ENCODE measurements around the gene GPR27. TPM values are rescaled to one million over a fixed set of nuclear protein-coding genes. Genes with fewer than 3 reads are reported as not detected.

The GPR27 gene
- total RNA-seq, 4 donors from 2014 or later, result not detected

DNA sequence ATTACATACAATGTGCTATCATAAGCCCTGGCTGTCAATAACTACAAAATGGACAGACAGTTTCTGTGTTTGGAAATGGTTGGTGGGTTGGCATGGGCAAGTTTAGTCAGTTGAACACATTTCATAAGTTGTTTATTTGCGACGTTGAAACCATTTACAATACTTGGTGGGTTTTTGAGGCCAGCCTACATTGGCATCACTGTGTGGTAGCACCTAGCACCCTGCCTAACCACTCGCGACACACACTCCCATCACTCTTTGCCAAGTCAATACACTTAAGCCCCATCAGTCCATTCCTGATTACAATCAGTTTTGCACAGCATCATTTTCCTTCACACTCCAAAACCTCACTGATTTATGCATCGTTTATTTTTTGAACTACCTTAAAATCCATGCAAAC is 17.5 kb downstream of the GPR27 start:
- DNase-seq, result no peak
- Histone ChIP-seq H3K9me3 (no peaks in the 10 kb centered on the region), H3K36me3 (no peaks in the 10 kb centered on the region), H3K27me3 (no peaks in the 10 kb centered on the region), H3K4me3 (no peak overlapping the region), H3K27ac (no peak overlapping the region), H3K4me1 (no peaks in the 10 kb centered on the region)
- TF ChIP-seq POLR2A (IDR thresholded peaks at IDR 0.05), result no peak

DNA sequence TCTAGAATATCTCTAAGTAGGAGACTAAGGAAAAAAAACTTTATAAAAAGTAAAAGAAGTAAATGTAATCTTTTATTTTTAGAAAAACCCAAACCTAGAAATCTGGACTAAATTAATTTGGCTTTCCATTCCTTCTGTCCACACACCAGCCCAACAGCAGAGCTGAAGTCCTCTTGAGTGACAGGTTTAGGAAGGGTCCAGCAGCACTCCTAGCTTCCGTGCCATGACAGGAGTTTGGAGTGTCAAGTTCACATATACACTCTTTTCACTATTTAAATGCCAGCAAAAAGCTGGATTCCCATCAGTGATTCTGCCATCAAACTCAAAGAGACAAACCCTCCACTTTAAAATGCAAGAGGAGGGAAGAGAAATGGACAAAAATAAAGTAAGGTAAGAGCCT is 18.2 kb downstream of the GPR27 start:
- no peak for TF ChIP-seq POLR2A (IDR thresholded peaks at IDR 0.05)
- TF ChIP-seq, protein P1, sequence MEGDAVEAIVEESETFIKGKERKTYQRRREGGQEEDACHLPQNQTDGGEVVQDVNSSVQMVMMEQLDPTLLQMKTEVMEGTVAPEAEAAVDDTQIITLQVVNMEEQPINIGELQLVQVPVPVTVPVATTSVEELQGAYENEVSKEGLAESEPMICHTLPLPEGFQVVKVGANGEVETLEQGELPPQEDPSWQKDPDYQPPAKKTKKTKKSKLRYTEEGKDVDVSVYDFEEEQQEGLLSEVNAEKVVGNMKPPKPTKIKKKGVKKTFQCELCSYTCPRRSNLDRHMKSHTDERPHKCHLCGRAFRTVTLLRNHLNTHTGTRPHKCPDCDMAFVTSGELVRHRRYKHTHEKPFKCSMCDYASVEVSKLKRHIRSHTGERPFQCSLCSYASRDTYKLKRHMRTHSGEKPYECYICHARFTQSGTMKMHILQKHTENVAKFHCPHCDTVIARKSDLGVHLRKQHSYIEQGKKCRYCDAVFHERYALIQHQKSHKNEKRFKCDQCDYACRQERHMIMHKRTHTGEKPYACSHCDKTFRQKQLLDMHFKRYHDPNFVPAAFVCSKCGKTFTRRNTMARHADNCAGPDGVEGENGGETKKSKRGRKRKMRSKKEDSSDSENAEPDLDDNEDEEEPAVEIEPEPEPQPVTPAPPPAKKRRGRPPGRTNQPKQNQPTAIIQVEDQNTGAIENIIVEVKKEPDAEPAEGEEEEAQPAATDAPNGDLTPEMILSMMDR (IDR thresholded peaks at IDR 0.05), result no peak
- no peaks in the 10 kb centered on the region for H3K36me3 ChIP-seq
- no peaks in the 10 kb centered on the region for H3K4me1 ChIP-seq
- no peaks in the 10 kb centered on the region for H3K9me3 ChIP-seq
- H3K27me3 ChIP-seq, result no peaks in the 10 kb centered on the region
- H3K4me3 ChIP-seq, result no peak overlapping the region
- no peak for DNase-seq
- H3K27ac ChIP-seq, result no peak overlapping the region

DNA sequence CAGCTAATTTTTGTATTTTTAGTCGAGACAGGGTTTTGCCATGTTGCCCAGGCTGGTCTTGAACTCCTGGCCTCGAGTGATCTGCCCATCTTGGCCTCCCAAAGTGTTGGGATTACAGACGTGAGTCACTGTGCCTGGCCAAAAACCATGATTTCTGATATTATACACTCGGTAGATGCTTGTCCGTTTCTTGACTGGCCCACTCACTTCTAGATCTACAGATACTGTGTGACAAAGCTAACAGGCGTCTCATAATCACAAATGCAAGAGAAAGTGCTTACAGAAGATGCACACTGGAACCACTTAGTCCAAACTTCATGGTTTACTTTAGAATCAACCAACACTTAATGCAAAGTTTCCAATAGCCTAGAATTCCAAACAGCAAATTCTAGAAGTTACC is 22.9 kb downstream of the GPR27 start:
- Histone ChIP-seq H3K36me3 (no peaks in the 10 kb centered on the region), H3K4me3 (no peak overlapping the region), H3K9me3 (no peaks in the 10 kb centered on the region), H3K27ac (no peak overlapping the region), H3K27me3 (no peaks in the 10 kb centered on the region), H3K4me1 (no peaks in the 10 kb centered on the region)
- DNase-seq, result no peak
- TF ChIP-seq, protein P1 (IDR thresholded peaks at IDR 0.05), result no peak
- no peak for TF ChIP-seq POLR2A (IDR thresholded peaks at IDR 0.05)

DNA sequence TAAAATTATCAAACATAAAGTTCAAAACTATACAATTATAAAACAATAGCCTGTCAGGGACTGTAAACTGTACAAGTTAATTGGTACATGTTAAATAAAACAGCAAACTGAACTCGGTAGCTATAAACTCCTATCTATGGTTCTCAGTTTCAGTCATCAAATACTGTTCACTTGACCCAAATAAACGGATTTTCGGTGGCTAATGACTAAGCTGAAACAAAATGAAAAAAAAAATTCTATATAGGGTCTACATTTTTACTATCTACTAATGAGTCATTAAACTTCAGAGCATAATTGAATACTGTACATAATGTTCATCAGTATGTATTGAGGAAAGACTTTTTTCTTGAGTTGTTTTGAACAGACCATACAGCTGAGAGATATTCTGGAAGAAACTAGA is 24.7 kb downstream of the GPR27 start:
- Histone ChIP-seq H3K27me3 (peaks cover 0 to 2% of the 10 kb centered on the region in 2 donors), H3K27ac (no peak overlapping the region), H3K4me1 (no peaks in the 10 kb centered on the region), H3K9me3 (no peaks in the 10 kb centered on the region), H3K4me3 (no peak overlapping the region), H3K36me3 (no peaks in the 10 kb centered on the region)
- no peak for TF ChIP-seq POLR2A (IDR thresholded peaks at IDR 0.05)
- TF ChIP-seq, protein P1 (IDR thresholded peaks at IDR 0.05), result no peak
- no peak for DNase-seq

DNA sequence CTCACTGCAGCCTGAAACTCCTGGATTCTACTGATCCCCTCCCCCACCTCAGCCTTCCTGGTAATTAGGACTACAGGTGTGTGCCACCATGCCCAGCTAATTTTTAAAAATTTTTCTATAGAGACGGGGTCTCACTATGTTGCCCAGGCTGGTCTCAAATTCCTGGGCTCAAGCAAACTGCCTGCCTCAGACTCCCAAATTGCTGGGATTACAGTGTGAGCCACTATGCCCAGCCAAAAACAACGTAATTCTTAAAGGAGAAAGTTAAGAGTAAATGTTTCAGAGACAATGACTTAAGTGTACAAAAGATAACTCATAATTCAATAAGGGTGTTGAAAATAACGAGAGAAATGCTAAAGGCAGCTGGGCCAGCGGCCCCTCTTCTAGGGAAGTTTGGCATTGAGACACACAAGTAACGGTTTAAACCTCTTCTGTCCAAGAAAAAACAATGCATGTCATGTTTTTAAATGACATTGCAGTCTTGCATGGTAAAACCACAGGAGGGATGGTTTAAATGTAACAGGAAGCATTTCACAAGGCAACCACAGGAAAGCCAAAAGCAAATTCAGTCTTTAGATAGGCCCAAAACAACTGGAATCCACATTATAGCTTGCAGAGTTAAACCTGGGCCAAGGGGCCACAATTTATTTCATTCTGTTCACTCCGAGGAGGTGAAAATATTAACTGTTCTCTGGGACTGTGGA is 26.2 kb downstream of the GPR27 start:
- peaks cover 0 to 11% of the 10 kb centered on the region in 2 donors for H3K27me3 ChIP-seq
- H3K4me1 ChIP-seq, result peaks cover 0 to 7% (median 0%) of the 10 kb centered on the region in 4 donors
- no peaks in the 10 kb centered on the region for H3K36me3 ChIP-seq
- H3K27ac ChIP-seq, result peak overlapping the region in 1 of 4 donors; percentile 15
- no peaks in the 10 kb centered on the region for H3K9me3 ChIP-seq
- TF ChIP-seq, protein P1 (IDR thresholded peaks at IDR 0.05), result no peak
- no peak for TF ChIP-seq POLR2A (IDR thresholded peaks at IDR 0.05)
- DNase-seq, result no peak
- no peak overlapping the region for H3K4me3 ChIP-seq

DNA sequence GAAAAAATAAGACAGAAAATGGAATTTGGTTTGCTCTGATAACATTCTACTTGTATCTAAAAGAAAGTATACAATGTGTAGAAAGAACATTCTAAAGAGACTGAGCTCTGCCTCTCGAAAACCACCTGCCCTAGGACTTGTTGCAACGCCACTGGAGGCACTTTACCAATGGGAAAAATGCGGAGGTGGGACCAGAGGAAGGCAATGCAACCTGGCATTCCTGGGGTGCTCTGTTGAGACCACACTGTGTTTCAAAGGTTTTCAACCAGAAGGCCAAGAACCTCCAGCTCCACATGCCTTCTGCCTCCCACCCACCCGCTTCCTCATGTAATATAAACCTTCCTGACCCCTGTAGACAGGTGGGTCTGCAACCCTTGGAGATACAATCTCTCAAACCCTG is 26.8 kb downstream of the GPR27 start:
- TF ChIP-seq, protein P1 (IDR thresholded peaks at IDR 0.05), result no peak
- TF ChIP-seq POLR2A (IDR thresholded peaks at IDR 0.05), result no peak
- no peak overlapping the region for H3K4me3 ChIP-seq

More for the DNA sequence above, 26.8 kb downstream of the GPR27 start:
- Histone ChIP-seq H3K36me3 (no peaks in the 10 kb centered on the region), H3K27me3 (peaks cover 0 to 15% of the 10 kb centered on the region in 2 donors), H3K4me1 (peaks cover 0 to 12% (median 0%) of the 10 kb centered on the region in 4 donors), H3K27ac (no peak overlapping the region), H3K9me3 (no peaks in the 10 kb centered on the region)
- DNase-seq, result no peak
